22Rv1 (cell line): Measurements from ENCODE around the gene PNPO.

Experiments
- H3K27ac ChIP-seq: fragments of 450-650 bp; 2 replicates; pipeline ENCODE4 v1.5.1; 2017
- ZFX ChIP-seq: fragments of 450-650 bp; IDR thresholded peaks from 2 replicates; pipeline ENCODE4 v1.6.1; 2017; ENCODE audit warnings: antibody characterized with exemption, borderline replicate concordance
- TF ChIP-seq, protein P1 (sequence below): fragments of 450-650 bp; IDR thresholded peaks from 2 replicates; pipeline ENCODE4 v1.5.1; 2017; ENCODE audit warnings: mild to moderate bottlenecking

Gene PNPO

DNA sequence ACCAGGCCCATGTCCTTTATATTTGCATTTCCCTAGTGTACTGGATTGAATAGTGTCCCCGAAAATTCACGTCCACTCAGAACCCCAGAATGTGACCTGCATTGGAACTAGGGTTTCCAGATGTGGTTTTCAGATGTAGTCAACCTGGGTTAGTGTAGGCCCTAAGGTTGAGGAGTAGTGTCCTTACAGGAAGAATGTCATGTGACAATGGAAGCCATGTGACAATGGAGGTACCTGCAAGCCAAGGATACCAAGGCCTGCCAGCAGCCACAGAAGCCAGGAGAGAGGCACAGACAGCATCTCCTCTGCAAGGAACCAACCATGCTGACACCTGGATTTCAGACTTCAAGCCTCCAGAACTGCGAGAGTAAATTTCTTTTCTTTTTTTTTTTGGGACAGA lies 21.5 kb downstream of the PNPO start:
- TF ChIP-seq, protein P1, sequence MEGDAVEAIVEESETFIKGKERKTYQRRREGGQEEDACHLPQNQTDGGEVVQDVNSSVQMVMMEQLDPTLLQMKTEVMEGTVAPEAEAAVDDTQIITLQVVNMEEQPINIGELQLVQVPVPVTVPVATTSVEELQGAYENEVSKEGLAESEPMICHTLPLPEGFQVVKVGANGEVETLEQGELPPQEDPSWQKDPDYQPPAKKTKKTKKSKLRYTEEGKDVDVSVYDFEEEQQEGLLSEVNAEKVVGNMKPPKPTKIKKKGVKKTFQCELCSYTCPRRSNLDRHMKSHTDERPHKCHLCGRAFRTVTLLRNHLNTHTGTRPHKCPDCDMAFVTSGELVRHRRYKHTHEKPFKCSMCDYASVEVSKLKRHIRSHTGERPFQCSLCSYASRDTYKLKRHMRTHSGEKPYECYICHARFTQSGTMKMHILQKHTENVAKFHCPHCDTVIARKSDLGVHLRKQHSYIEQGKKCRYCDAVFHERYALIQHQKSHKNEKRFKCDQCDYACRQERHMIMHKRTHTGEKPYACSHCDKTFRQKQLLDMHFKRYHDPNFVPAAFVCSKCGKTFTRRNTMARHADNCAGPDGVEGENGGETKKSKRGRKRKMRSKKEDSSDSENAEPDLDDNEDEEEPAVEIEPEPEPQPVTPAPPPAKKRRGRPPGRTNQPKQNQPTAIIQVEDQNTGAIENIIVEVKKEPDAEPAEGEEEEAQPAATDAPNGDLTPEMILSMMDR: no peak
- TF ChIP-seq ZFX: no peak
- no peak overlapping the region for H3K27ac ChIP-seq

- H3K27ac ChIP-seq: no peak overlapping the region
- TF ChIP-seq ZFX: no peak
- TF ChIP-seq, protein P1: no peak
These were observed 23.5 kb downstream of the PNPO start for GRCh38 chr17:47964856-47965255.

DNA sequence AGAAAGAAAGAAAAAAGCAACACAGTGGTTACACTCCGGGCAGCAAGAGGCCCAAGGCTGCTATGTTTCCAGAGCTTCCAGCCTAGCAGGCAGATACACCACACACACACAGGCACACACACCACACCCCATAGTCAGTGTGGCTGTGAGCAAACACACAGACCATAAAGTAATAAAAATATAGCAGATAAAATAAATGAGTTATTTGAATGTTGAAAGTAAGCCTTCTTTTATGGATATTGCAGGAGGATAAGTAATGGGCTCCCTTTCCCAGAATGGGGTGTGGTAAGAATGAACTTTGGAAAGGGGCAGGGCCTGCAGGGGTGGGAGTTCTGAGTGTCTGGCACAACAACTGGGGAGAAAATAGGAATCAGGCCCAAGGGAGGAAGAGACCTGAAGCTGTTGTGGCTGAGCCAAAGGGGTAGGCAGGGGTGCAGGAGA lies 24.7 kb downstream of the PNPO start:
- H3K27ac ChIP-seq: no peak overlapping the region
- no peak for TF ChIP-seq ZFX

DNA sequence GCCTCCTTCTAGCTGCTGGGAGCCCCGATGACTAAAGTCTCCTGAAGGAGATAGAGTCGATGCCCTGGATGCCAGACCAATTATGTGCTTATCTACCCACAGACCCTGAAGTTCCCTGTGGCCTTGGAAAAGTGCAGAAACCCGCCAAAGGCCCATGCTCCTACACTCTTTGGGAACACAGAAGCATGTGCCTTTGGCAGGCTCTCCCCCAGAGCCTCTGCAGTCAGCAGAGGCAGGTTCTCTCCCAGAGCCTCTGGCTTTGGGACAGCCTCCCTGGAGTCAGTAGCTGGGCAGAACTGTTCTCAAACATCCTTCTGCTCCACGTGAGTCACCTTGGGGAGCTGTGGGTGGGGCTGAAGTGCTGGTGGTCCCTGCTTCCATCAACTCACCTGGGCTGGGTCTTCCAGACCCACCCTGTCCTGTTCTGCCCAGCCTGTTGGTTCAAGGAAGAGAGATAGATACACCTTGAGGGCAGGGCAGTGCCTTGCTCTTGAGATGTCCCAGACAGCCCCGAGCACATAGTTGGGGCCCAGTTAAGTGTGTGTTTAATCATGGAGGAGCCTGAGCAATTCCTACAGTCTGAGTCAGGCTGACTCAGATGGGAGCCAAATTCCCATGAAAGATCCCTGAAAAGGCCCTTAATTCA lies 26.4 kb downstream of the PNPO start:
- TF ChIP-seq, protein P1: no peak
- TF ChIP-seq ZFX: no peak
- H3K27ac ChIP-seq: no peak overlapping the region

DNA sequence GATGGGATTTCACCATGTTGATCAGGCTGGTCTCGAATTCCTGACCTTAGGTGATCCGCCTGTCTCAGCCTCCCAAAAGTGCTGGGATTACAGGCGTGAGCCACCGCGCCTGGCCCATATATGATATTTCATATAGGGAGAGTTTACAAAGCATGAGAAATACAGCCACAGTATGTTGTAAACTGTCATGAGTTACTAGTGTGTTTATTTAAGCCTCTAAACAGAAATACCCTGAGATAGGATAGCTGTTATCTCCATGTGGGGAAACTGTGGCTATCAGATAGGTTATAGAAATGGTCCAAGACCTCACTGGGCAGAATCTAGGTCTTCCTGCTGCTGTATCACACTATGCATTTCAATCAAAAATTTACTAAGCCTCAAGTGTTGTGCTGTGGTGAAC lies 27.5 kb downstream of the PNPO start:
- TF ChIP-seq, protein P1: no peak
- TF ChIP-seq ZFX: no peak
- H3K27ac ChIP-seq: no peak overlapping the region

- TF ChIP-seq, protein P1: no peak
- TF ChIP-seq ZFX: no peak
- H3K27ac ChIP-seq: 0 out of 2 replicates have a peak overlapping the region, but pooled peaks have one; percentile 76
These were observed 28.8 kb downstream of the PNPO start for GRCh38 chr17:47969930-47970724.

- H3K27ac ChIP-seq: peak within 1 kb of the TSS; percentile 76
- TF ChIP-seq, protein P1: peak; percentile 99
- TF ChIP-seq ZFX: no peak
These were observed 29.5 kb downstream of the PNPO start, which contains the start of gene CDK5RAP3 for GRCh38 chr17:47970725-47971499. CDK5RAP3 (plus strand) TSS chr17:47971113; CDS start chr17:47971147, 34 bp downstream.
